AG20443 (cell line): ENCODE data around the gene WEE2.
"Not testable (repeated sequence)": the region's sequence is repeated elsewhere in the genome, so short reads cannot be mapped to it uniquely, and the experiment has no call there.

Experiments used
- DNase-seq: peaks from one replicate; pipeline ENCODE4 v3.0.0; 2012; ENCODE audit warnings: low spot score, mixed read lengths

The WEE2 gene

GRCh38 chr7:141714571-141714970 lies 6.4 kb downstream of the WEE2 start:
- no peak for DNase-seq

GRCh38 chr7:141715018-141715417 lies 6.9 kb downstream of the WEE2 start:
- DNase-seq = no peak

GRCh38 chr7:141715794-141716689 lies 7.9 kb downstream of the WEE2 start:
- DNase-seq = no peak

GRCh38 chr7:141717450-141717849 lies 9.3 kb downstream of the WEE2 start:
- no peak for DNase-seq

- DNase-seq = no peak
Observed at GRCh38 chr7:141722529-141722928, 14.4 kb downstream of the WEE2 start.

GRCh38 chr7:141729020-141729419 lies 20.9 kb downstream of the WEE2 start:
- DNase-seq = no peak

GRCh38 chr7:141731476-141732149 lies 23.5 kb downstream of the WEE2 start:
- peak; percentile 35 for DNase-seq

GRCh38 chr7:141737118-141737835 lies 29.1 kb downstream of the WEE2 start:
- no peak for DNase-seq

- peak; percentile 94 for DNase-seq
Observed at GRCh38 chr7:141737836-141738591, 29.9 kb downstream of the WEE2 start, which contains the start of gene SSBP1. SSBP1 (plus strand) TSS chr7:141738358; CDS start chr7:141739167, 809 bp downstream.

GRCh38 chr7:141738592-141739013 lies 30.4 kb downstream of the WEE2 start:
- no peak for DNase-seq

GRCh38 chr7:141739250-141739649 lies 31.1 kb downstream of the WEE2 start:
- no peak for DNase-seq

GRCh38 chr7:141742229-141742628 lies 34.1 kb downstream of the WEE2 start:
- no peak for DNase-seq

- no peak for DNase-seq
Observed at GRCh38 chr7:141744131-141744530, 36.0 kb downstream of the WEE2 start.

GRCh38 chr7:141748396-141748795 lies 40.2 kb downstream of the WEE2 start:
- no peak for DNase-seq

GRCh38 chr7:141751904-141752303 lies 43.8 kb downstream of the WEE2 start:
- not testable (repeated sequence) for DNase-seq

GRCh38 chr7:141752634-141753033 lies 44.5 kb downstream of the WEE2 start:
- DNase-seq = no peak

- peak; percentile 16 for DNase-seq
Observed at GRCh38 chr7:141754939-141755338, 46.8 kb downstream of the WEE2 start.

GRCh38 chr7:141763797-141764196 lies 55.6 kb downstream of the WEE2 start, which contains the start of gene TAS2R3:
TAS2R3 (plus strand) TSS chr7:141764097; CDS start chr7:141764159, 62 bp downstream.
- no peak for DNase-seq

GRCh38 chr7:141770083-141770583 lies 62.0 kb downstream of the WEE2 start:
- DNase-seq = not testable (repeated sequence)

- no peak for DNase-seq
Observed at GRCh38 chr7:141776374-141776773, 68.2 kb downstream of the WEE2 start, which contains the start of gene TAS2R4. TAS2R4 (plus strand) TSS chr7:141776674; CDS start chr7:141778489, 1,815 bp downstream.
